ENCODE data around the gene EFNA3. TPM values are rescaled to one million over a fixed set of nuclear protein-coding genes. Genes with fewer than 3 reads are reported as not detected.

Gene EFNA3
- total RNA-seq, 4 donors from 2014 or later: 3.4 to 7.9 (median 7.2) TPM

DNA sequence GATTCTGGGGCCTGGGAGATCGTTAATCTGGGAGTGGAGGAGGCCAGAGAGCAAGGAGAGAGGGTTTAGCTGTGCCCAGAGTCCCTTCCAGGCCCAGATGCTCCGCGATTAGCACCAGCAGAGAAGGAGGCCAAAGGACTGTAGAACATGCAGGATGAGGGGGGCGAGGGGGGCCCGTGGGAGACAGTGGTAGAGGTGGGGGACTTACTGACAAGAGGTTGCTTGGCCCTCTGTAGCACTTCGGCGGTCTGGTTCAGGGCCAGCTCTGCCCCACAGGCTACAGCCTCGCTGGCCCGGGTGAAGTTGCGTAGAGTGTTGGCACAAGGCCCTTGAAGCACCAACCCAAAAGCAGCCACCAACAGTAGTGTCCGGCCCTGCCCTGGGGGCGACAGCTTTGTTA lies 45.8 kb upstream of the EFNA3 start:
- H3K4me3 ChIP-seq: no peak overlapping the region
- in situ Hi-C loops (cut with MboI; ENCODE audit: low pct_ligation_motif_present in 1 of 4, low pct_unique_long_range_greater_than_20kb in 1 of 4, low sequenced_read_pairs in 3 of 4): no loop called here
- peaks cover 0 to 14% (median 2%) of the 10 kb centered on the region in 4 donors for H3K4me1 ChIP-seq
- DNase-seq: no peak
- no peaks in the 10 kb centered on the region for H3K36me3 ChIP-seq
- H3K9me3 ChIP-seq: no peaks in the 10 kb centered on the region
- intact Hi-C loops (cut with DNase I; ENCODE audit: low total_unique reads): no loop called here
- 84% methylated on average over 8 to 12 of the region's 12 CpGs for WGBS, 2 donors (ENCODE audit: low coverage in 1 of 2)
- TF ChIP-seq CTCF (IDR thresholded peaks at IDR 0.05) (no peak), POLR2A (IDR thresholded peaks at IDR 0.05) (no peak), POLR2AphosphoS5 (IDR thresholded peaks at IDR 0.05) (no peak)
- H3K27me3 ChIP-seq: no peaks in the 10 kb centered on the region
- no peak overlapping the region for H3K27ac ChIP-seq

DNA sequence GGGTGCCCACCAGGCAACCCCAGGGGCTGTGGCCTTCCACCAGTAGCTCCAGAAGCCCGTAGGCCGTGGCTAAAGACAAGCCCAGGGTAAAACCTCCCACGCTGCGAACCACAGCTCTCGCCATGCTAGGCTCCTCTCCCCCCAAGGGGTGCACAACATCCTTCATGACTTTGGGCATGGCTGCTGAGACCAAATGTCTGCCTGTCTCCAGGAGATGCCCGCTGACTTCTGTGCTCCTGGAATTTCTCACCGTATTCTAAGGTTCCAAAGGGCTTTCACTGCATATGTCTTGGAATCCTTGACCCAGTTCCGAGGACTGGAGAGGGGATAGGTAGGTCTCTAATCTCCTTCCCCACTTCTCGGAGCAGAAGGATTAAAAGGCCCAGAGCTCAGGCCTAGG lies 45.1 kb upstream of the EFNA3 start, which contains the start of the genes DCST1 and DCST2:
TSS of gene DCST1 (plus strand) at position 301 of the 400 bp plus-strand sequence. CDS start 213 bp downstream, outside the sequence.
TSS of gene DCST2 (minus strand) at position 258 of the 400 bp plus-strand sequence. CDS start at position 178, 80 bp downstream.
- Histone ChIP-seq H3K4me3 (no peak within 1 kb of the TSS), H3K36me3 (no peaks in the 10 kb centered on the region), H3K9me3 (no peaks in the 10 kb centered on the region), H3K4me1 (peaks cover under 1 to 20% (median 8%) of the 10 kb centered on the region in 4 donors), H3K27me3 (no peaks in the 10 kb centered on the region), H3K27ac (no peak within 1 kb of the TSS)
- intact Hi-C loops (cut with DNase I; ENCODE audit: low total_unique reads) (no loop called here), in situ Hi-C loops (cut with MboI; ENCODE audit: low pct_ligation_motif_present in 1 of 4, low pct_unique_long_range_greater_than_20kb in 1 of 4, low sequenced_read_pairs in 3 of 4) (no loop called here)
- no peak for DNase-seq
- TF ChIP-seq CTCF (IDR thresholded peaks at IDR 0.05) (no peak), POLR2A (IDR thresholded peaks at IDR 0.05) (no peak), POLR2AphosphoS5 (IDR thresholded peaks at IDR 0.05) (no peak), EP300 (IDR thresholded peaks at IDR 0.05; ENCODE audit: low read depth) (no peak)
- WGBS, 2 donors (ENCODE audit: low coverage in 1 of 2): 93% methylated on average over 9 of the region's 9 CpGs; no CpG with 5 or more reads in 1 of the 2 donors

DNA sequence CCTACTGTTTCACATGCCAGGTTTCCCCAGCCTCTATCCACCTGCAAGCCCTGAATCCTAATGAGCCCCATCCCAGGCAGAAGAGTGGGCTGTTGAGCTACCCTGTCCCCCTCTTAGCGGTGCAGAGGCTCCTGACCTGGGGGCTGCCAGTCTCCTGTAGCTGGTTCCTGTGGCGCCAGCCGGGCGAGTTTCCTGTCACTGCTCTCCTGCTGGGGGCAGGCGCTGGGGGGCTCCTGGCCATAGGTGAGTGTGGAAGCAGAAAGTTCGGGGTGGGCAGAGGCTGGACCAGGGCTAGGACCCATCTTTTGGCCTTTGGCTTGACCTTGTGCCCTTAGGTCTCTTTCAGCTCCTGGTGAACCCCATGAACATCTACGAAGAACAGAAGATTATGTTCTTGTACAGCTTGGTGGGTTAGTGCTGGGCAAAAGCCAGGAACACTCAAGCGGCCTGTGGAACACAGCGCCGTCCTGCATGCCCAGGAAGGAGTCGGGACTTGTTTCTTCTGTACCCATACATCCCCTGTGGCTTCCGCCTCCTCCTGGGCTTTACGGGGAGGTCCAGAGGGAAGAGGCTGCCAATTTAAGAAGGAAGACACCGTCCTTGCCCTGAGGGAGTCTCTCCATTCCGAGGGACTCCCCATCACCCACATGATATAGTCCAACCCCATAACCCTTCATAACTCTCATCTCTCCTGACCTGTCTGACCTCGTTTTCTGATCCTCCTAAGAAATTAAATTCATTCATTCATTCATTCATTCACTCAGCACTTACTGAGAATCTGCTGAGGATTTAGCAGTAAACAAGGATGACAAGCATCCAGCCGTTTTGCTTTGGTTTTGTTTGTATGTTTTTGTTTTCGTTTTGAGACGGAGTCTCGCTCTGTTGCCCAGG lies 44.1 kb upstream of the EFNA3 start:
- peaks cover 6 to 30% (median 15%) of the 10 kb centered on the region in 4 donors for H3K4me1 ChIP-seq
- H3K27ac ChIP-seq: no peak overlapping the region
- H3K9me3 ChIP-seq: no peaks in the 10 kb centered on the region
- no peak for DNase-seq
- 69 to 83% methylated on average over 4 to 20 of the region's 20 CpGs for WGBS, 2 donors (ENCODE audit: low coverage in 1 of 2)
- in situ Hi-C loops (cut with MboI; ENCODE audit: low pct_ligation_motif_present in 1 of 4, low pct_unique_long_range_greater_than_20kb in 1 of 4, low sequenced_read_pairs in 3 of 4): no loop called here
- no peaks in the 10 kb centered on the region for H3K36me3 ChIP-seq
- H3K27me3 ChIP-seq: no peaks in the 10 kb centered on the region
- TF ChIP-seq POLR2AphosphoS5 (IDR thresholded peaks at IDR 0.05) (no peak), EP300 (IDR thresholded peaks at IDR 0.05; ENCODE audit: low read depth) (no peak), POLR2A (IDR thresholded peaks at IDR 0.05) (no peak), CTCF (IDR thresholded peaks at IDR 0.05) (no peak)
- no peak overlapping the region for H3K4me3 ChIP-seq
- intact Hi-C loops (cut with DNase I; ENCODE audit: low total_unique reads): no loop called here

DNA sequence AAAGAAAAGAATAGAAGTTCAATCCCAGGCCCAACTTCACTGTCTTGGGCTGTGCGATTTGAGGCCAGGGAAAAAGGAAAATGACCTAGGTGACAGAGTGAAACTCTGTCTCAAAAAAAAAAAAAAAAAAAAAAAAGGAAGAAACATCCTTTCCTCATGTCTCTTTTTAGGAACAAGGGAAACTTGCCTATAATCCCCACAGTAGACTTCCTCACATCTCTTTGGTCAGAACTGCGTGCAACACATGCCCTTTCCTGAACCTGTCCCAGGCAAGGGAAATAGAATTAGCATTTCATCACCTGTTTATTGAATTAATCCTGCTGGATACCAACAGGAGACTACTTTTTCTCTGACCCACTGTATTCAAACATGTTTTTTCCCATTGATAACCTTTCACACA lies 42.7 kb upstream of the EFNA3 start:
- in situ Hi-C loops (cut with MboI; ENCODE audit: low pct_ligation_motif_present in 1 of 4, low pct_unique_long_range_greater_than_20kb in 1 of 4, low sequenced_read_pairs in 3 of 4) (no loop called here), intact Hi-C loops (cut with DNase I; ENCODE audit: low total_unique reads) (no loop called here)
- no peak overlapping the region for H3K4me3 ChIP-seq
- H3K27me3 ChIP-seq: no peaks in the 10 kb centered on the region
- 92 to 100% methylated on average over 1 to 2 of the region's 2 CpGs for WGBS, 2 donors (ENCODE audit: low coverage in 1 of 2)
- no peak overlapping the region for H3K27ac ChIP-seq
- no peaks in the 10 kb centered on the region for H3K36me3 ChIP-seq
- no peak for DNase-seq
- TF ChIP-seq CTCF (IDR thresholded peaks at IDR 0.05) (no peak), POLR2AphosphoS5 (IDR thresholded peaks at IDR 0.05) (no peak), POLR2A (IDR thresholded peaks at IDR 0.05) (no peak), EP300 (IDR thresholded peaks at IDR 0.05; ENCODE audit: low read depth) (no peak)
- no peaks in the 10 kb centered on the region for H3K9me3 ChIP-seq
- peaks cover 6 to 30% (median 15%) of the 10 kb centered on the region in 4 donors for H3K4me1 ChIP-seq
